Naive B cell (primary cell): ENCODE results near the gene WNT5A. TPM values are rescaled to one million over a fixed set of nuclear protein-coding genes. Genes with fewer than 3 reads are reported as not detected.
A peak's percentile ranks its signal among the peaks of the same experiment; 100 is the strongest.

Experiments
- ATAC-seq, 2 donors: fragments of 150-1000 bp; cut with Tn5 transposase; 2 replicates each; pipeline ENCODE4 v1.10.0; 2021; ENCODE audit warnings: low read depth in 2 of 2, mild to moderate bottlenecking in 2 of 2, moderate library complexity in 2 of 2
- DNase-seq: peaks from one replicate; pipeline ENCODE4 v3.0.0; 2022
- H3K27ac Mint-ChIP-seq, 6 donors: one replicate each; pipeline ENCODE4 v1.8.0; 2020 to 2022; ENCODE audit warnings: mild to moderate bottlenecking in 6 of 6, mixed read lengths in 6 of 6, moderate library complexity in 5 of 6, inconsistent platforms in 2 of 6
- H3K27me3 Mint-ChIP-seq, 3 donors: one replicate each; pipeline ENCODE4 v1.8.0; 2021 to 2022; ENCODE audit warnings: mixed read lengths in 3 of 3, mild to moderate bottlenecking in 1 of 3
- H3K36me3 Mint-ChIP-seq, 2 donors: one replicate each; pipeline ENCODE4 v1.8.0; 2020 to 2022; ENCODE audit warnings: mixed read lengths in 2 of 2, inconsistent platforms in 1 of 2, mild to moderate bottlenecking in 1 of 2
- H3K4me1 Mint-ChIP-seq, 3 donors: one replicate each; pipeline ENCODE4 v1.8.0; 2020 to 2022; ENCODE audit warnings: mixed read lengths in 3 of 3, inconsistent platforms in 1 of 3, mild to moderate bottlenecking in 1 of 3, moderate library complexity in 1 of 3
- H3K4me3 Mint-ChIP-seq, 8 donors: one replicate each; pipeline ENCODE4 v1.8.0; 2020 to 2022; ENCODE audit warnings: mild to moderate bottlenecking in 8 of 8, mixed read lengths in 8 of 8, moderate library complexity in 8 of 8, inconsistent platforms in 2 of 8
- H3K9me3 Mint-ChIP-seq, 7 donors: one replicate each; pipeline ENCODE4 v1.8.0; 2020 to 2022; ENCODE audit warnings: mixed read lengths in 7 of 7, mild to moderate bottlenecking in 5 of 7, inconsistent platforms in 2 of 7, moderate library complexity in 1 of 7
- polyA plus RNA-seq, 6 donors: library from polyadenylated mRNA; unstranded; fragments of 300-500 nt; fragmentation: Illumina TruSeq; gene quantifications; one replicate each; pipeline ENCODE4 v1.2.3, GENCODE V29; 2021; ENCODE audit warnings: low read depth in 6 of 6

WNT5A gene
- polyA plus RNA-seq, 6 donors from 2014 or later, result not detected

- H3K4me3 Mint-ChIP-seq, result no peak overlapping the region
- peaks cover 0 to 4% (median 0%) of the 10 kb centered on the region in 7 donors for H3K9me3 Mint-ChIP-seq
- H3K4me1 Mint-ChIP-seq, result no peaks in the 10 kb centered on the region
- peaks cover 13 to 18% (median 16%) of the 10 kb centered on the region in 3 donors for H3K27me3 Mint-ChIP-seq
- H3K36me3 Mint-ChIP-seq, result no peaks in the 10 kb centered on the region
- DNase-seq (no peak), ATAC-seq (no peak)
- H3K27ac Mint-ChIP-seq, result no peak overlapping the region
Measured at GRCh38 chr3:55497250-55497649, 10.1 kb upstream of the WNT5A start.

GRCh38 chr3:55494976-55495375 lies 7.9 kb upstream of the WNT5A start:
- no peak overlapping the region for H3K4me3 Mint-ChIP-seq
- ATAC-seq (no peak), DNase-seq (no peak)
- H3K27ac Mint-ChIP-seq, result no peak overlapping the region
- H3K4me1 Mint-ChIP-seq, result no peaks in the 10 kb centered on the region
- H3K27me3 Mint-ChIP-seq, result peaks cover 24 to 37% (median 24%) of the 10 kb centered on the region in 3 donors
- H3K36me3 Mint-ChIP-seq, result no peaks in the 10 kb centered on the region
- H3K9me3 Mint-ChIP-seq, result peaks cover 0 to 4% (median 0%) of the 10 kb centered on the region in 7 donors

GRCh38 chr3:55492976-55493375 lies 5.9 kb upstream of the WNT5A start:
- H3K4me1 Mint-ChIP-seq, result peaks cover 5 to 11% (median 8%) of the 10 kb centered on the region in 3 donors
- DNase-seq, result no peak
- no peak overlapping the region for H3K27ac Mint-ChIP-seq
- no peaks in the 10 kb centered on the region for H3K36me3 Mint-ChIP-seq
- no peak overlapping the region for H3K4me3 Mint-ChIP-seq
- H3K27me3 Mint-ChIP-seq, result peaks cover 24 to 54% (median 43%) of the 10 kb centered on the region in 3 donors
- H3K9me3 Mint-ChIP-seq, result peaks cover 0 to 7% (median 0%) of the 10 kb centered on the region in 7 donors
- ATAC-seq, result no peak

GRCh38 chr3:55491296-55491816 lies 4.2 kb upstream of the WNT5A start:
- no peak for DNase-seq
- Mint-ChIP-seq H3K4me3 (no peak overlapping the region), H3K36me3 (no peaks in the 10 kb centered on the region), H3K4me1 (peaks cover 8 to 17% (median 11%) of the 10 kb centered on the region in 3 donors), H3K9me3 (peaks cover 0 to 7% (median 0%) of the 10 kb centered on the region in 7 donors), H3K27me3 (peaks cover 28 to 69% (median 50%) of the 10 kb centered on the region in 3 donors), H3K27ac (no peak overlapping the region)
- ATAC-seq, result no peak

- peak overlapping the region in 1 of 8 donors; percentile 26 for H3K4me3 Mint-ChIP-seq
- DNase-seq, result no peak
- no peak overlapping the region for H3K27ac Mint-ChIP-seq
- H3K9me3 Mint-ChIP-seq, result peaks cover 0 to 6% (median 2%) of the 10 kb centered on the region in 7 donors
- H3K4me1 Mint-ChIP-seq, result peaks cover 13 to 25% (median 16%) of the 10 kb centered on the region in 3 donors
- peaks cover 35 to 76% (median 57%) of the 10 kb centered on the region in 3 donors for H3K27me3 Mint-ChIP-seq
- no peak for ATAC-seq
- H3K36me3 Mint-ChIP-seq, result peaks cover 0 to 4% of the 10 kb centered on the region in 2 donors
Measured at GRCh38 chr3:55490276-55490913, 3.3 kb upstream of the WNT5A start.

GRCh38 chr3:55489798-55490132 lies 2.7 kb upstream of the WNT5A start:
- ATAC-seq (no peak), DNase-seq (no peak)
- peaks cover 16 to 27% (median 18%) of the 10 kb centered on the region in 3 donors for H3K4me1 Mint-ChIP-seq
- H3K4me3 Mint-ChIP-seq, result peak overlapping the region in 1 of 8 donors; percentile 47
- H3K9me3 Mint-ChIP-seq, result peaks cover 0 to 5% (median 2%) of the 10 kb centered on the region in 7 donors
- peak overlapping the region in 2 of 6 donors; percentile 21 to 66 for H3K27ac Mint-ChIP-seq
- H3K36me3 Mint-ChIP-seq, result peaks cover 0 to 8% of the 10 kb centered on the region in 2 donors
- peaks cover 33 to 76% (median 64%) of the 10 kb centered on the region in 3 donors for H3K27me3 Mint-ChIP-seq

- peaks cover 0 to 8% (median 2%) of the 10 kb centered on the region in 7 donors for H3K9me3 Mint-ChIP-seq
- peaks cover 0 to 8% of the 10 kb centered on the region in 2 donors for H3K36me3 Mint-ChIP-seq
- H3K4me3 Mint-ChIP-seq, result peak overlapping the region in 6 of 8 donors; percentile 18 to 81 (median 42)
- DNase-seq (no peak), ATAC-seq (no peak)
- no peak overlapping the region for H3K27ac Mint-ChIP-seq
- peaks cover 19 to 36% (median 21%) of the 10 kb centered on the region in 3 donors for H3K4me1 Mint-ChIP-seq
- peaks cover 37 to 89% (median 75%) of the 10 kb centered on the region in 3 donors for H3K27me3 Mint-ChIP-seq
Measured at GRCh38 chr3:55488398-55489055, 1.4 kb upstream of the WNT5A start.

GRCh38 chr3:55487381-55488241 lies 505 bp upstream of the WNT5A start:
- Mint-ChIP-seq H3K9me3 (peaks cover 0 to 8% (median 2%) of the 10 kb centered on the region in 7 donors), H3K27me3 (peaks cover 37 to 89% (median 75%) of the 10 kb centered on the region in 3 donors), H3K36me3 (peaks cover 0 to 14% of the 10 kb centered on the region in 2 donors), H3K4me3 (peak overlapping the region in 7 of 8 donors; percentile 53 to 80 (median 64)), H3K27ac (peak overlapping the region in 1 of 6 donors; percentile 49), H3K4me1 (peaks cover 19 to 38% (median 21%) of the 10 kb centered on the region in 3 donors)
- DNase-seq (no peak), ATAC-seq (no peak)

- peaks cover 0 to 14% of the 10 kb centered on the region in 2 donors for H3K36me3 Mint-ChIP-seq
- H3K27me3 Mint-ChIP-seq, result peaks cover 33 to 85% (median 77%) of the 10 kb centered on the region in 3 donors
- peaks cover 0 to 8% (median under 1%) of the 10 kb centered on the region in 7 donors for H3K9me3 Mint-ChIP-seq
- DNase-seq (no peak), ATAC-seq (no peak)
- peak overlapping the region; percentile 27 to 67 (median 53) for H3K4me3 Mint-ChIP-seq
- no peak overlapping the region for H3K27ac Mint-ChIP-seq
- peaks cover 19 to 38% (median 21%) of the 10 kb centered on the region in 3 donors for H3K4me1 Mint-ChIP-seq
Measured at GRCh38 chr3:55486101-55486856, 827 bp downstream of the WNT5A start.

GRCh38 chr3:55484801-55485791 lies 2.0 kb downstream of the WNT5A start:
- peaks cover 0 to 8% (median 0%) of the 10 kb centered on the region in 7 donors for H3K9me3 Mint-ChIP-seq
- peaks cover 31 to 89% (median 83%) of the 10 kb centered on the region in 3 donors for H3K27me3 Mint-ChIP-seq
- ATAC-seq (no peak), DNase-seq (no peak)
- H3K4me3 Mint-ChIP-seq, result peak overlapping the region in 4 of 8 donors; percentile 26 to 45 (median 28)
- peaks cover 19 to 42% (median 21%) of the 10 kb centered on the region in 3 donors for H3K4me1 Mint-ChIP-seq
- H3K36me3 Mint-ChIP-seq, result peaks cover 0 to 14% of the 10 kb centered on the region in 2 donors
- H3K27ac Mint-ChIP-seq, result peak overlapping the region in 1 of 6 donors; percentile 22

GRCh38 chr3:55484191-55484689 lies 2.9 kb downstream of the WNT5A start:
- ATAC-seq, result no peak
- no peak for DNase-seq
- Mint-ChIP-seq H3K4me1 (peaks cover 15 to 42% (median 15%) of the 10 kb centered on the region in 3 donors), H3K36me3 (peaks cover 0 to 14% of the 10 kb centered on the region in 2 donors), H3K27me3 (peaks cover 38 to 89% (median 83%) of the 10 kb centered on the region in 3 donors), H3K9me3 (peaks cover 0 to 8% (median 0%) of the 10 kb centered on the region in 7 donors), H3K27ac (no peak overlapping the region), H3K4me3 (peak overlapping the region in 1 of 8 donors; percentile 56)
